GM12878 (cell line): Measurements from ENCODE around the gene SEC63. TPM values are rescaled to one million over a fixed set of nuclear protein-coding genes. Genes with fewer than 3 reads are reported as not detected.

ENCODE experiments used
- ATAC-seq: fragments of 200-7000 bp; cut with Tn5 transposase; 3 replicates; pipeline ENCODE4 v1.9.1; 2020; ENCODE audit warnings: mild to moderate bottlenecking, moderate library complexity
- BruUV-seq: library from RNA; stranded (reverse); fragments of 400-500 nt; replicated peaks from 2 replicates; lab custom pipeline; 2021; lab: Mats Ljungman, UMichigan
- CTCF ChIA-PET: fragments of 300-600 bp; sonication (Branson Sonifier 250); formaldehyde crosslinking; extraction: SDS; loops from one replicate; lab custom pipeline; 2021; ENCODE audit warnings: inconsistent platforms; lab: Yijun Ruan, JAX
- POLR2A ChIA-PET: fragments of 350-600 bp; formaldehyde crosslinking; extraction: SDS; loops from one replicate; lab custom pipeline; 2021; ENCODE audit warnings: inconsistent platforms; lab: Charles Lee
- RAD21 ChIA-PET: fragments of 300-600 bp; sonication (Branson Sonifier 250); formaldehyde crosslinking; loops from one replicate; lab custom pipeline; 2023; ENCODE audit warnings: antibody characterized with exemption; ENCODE audit not compliant: unreplicated experiment; lab: Charles Lee
- SMC1A ChIA-PET: fragments of 300-600 bp; sonication (Branson Sonifier 250); formaldehyde crosslinking; loops from one replicate; lab custom pipeline; 2023; ENCODE audit not compliant: unreplicated experiment, uncharacterized antibody; lab: Charles Lee
- DNase-seq: peaks from one replicate; pipeline ENCODE4 v3.0.0-alpha.2; 2011; ENCODE audit warnings: low read depth, low spot score
- FAIRE-seq: peaks from 3 replicates; lab custom pipeline; 2011; peaks lifted over from hg19 to GRCh38; lab: Jason Lieb, UNC
- H2AFZ ChIP-seq: 2 replicates; pipeline ENCODE4 v1.6.0; 2011; ENCODE audit warnings: low read depth, low read length, control low read depth; ENCODE audit not compliant: control insufficient read depth
- H3K27ac ChIP-seq: 2 replicates; pipeline ENCODE4 v1.5.1; 2011; ENCODE audit warnings: control low read depth; ENCODE audit not compliant: control insufficient read depth, insufficient read depth
- H3K27me3 ChIP-seq, 2 experiments: replicated peaks in 1 of 2; 2 replicates each; pipeline versions ENCODE4 v1.6.0 to v1.6.1; 2011; ENCODE audit warnings: low read length in 1 of 2; ENCODE audit not compliant: control insufficient read depth in 2 of 2, insufficient read depth in 2 of 2
- H3K36me3 ChIP-seq, 2 experiments: 2 replicates each; pipeline ENCODE4 v1.5.1; 2011; ENCODE audit warnings: low read length in 1 of 2; ENCODE audit not compliant: control insufficient read depth in 2 of 2, insufficient read depth in 2 of 2
- H3K4me1 ChIP-seq: 2 replicates; pipeline ENCODE4 v1.6.1; 2011; ENCODE audit warnings: mild to moderate bottlenecking, low read length, moderate library complexity, mixed read lengths; ENCODE audit not compliant: control insufficient read depth, insufficient read depth
- H3K4me2 ChIP-seq: 2 replicates; pipeline ENCODE4 v1.6.0; 2011; ENCODE audit warnings: control low read depth; ENCODE audit not compliant: control insufficient read depth, insufficient read depth
- H3K4me3 ChIP-seq: fragments of 200-600 bp; sonication (generic); 2 replicates; pipeline ENCODE4 v1.5.1; 2016
- H3K79me2 ChIP-seq: 2 replicates; pipeline ENCODE4 v1.6.0; 2011; ENCODE audit warnings: low read length; ENCODE audit not compliant: control insufficient read depth, insufficient read depth
- H3K9ac ChIP-seq: 2 replicates; pipeline ENCODE4 v1.8.0; 2011; ENCODE audit warnings: low read length, control low read depth, mixed read lengths; ENCODE audit not compliant: control insufficient read depth, insufficient read depth
- H3K9me3 ChIP-seq: replicated peaks from 3 replicates; pipeline ENCODE4 v1.5.1; 2011; ENCODE audit warnings: mild to moderate bottlenecking, low read length; ENCODE audit not compliant: control insufficient read depth, insufficient read depth
- H4K20me1 ChIP-seq: 2 replicates; pipeline ENCODE4 v1.6.0; 2011; ENCODE audit not compliant: control insufficient read depth, insufficient read depth
- CBX3 ChIP-seq: fragments of 200-600 bp; sonication (generic); IDR thresholded peaks from 2 replicates; pipeline ENCODE4 v1.6.1; 2016; ENCODE audit warnings: low read depth, borderline replicate concordance
- DPF2 ChIP-seq: fragments of 450-650 bp; IDR thresholded peaks from 2 replicates; pipeline ENCODE4 v1.6.1; 2017; ENCODE audit warnings: mild to moderate bottlenecking
- EZH2 ChIP-seq: IDR thresholded peaks from 2 replicates; pipeline ENCODE4 v1.6.1; 2012; ENCODE audit warnings: low read depth, mild to moderate bottlenecking, control low read depth, inconsistent platforms, low read length, borderline replicate concordance; ENCODE audit not compliant: control insufficient read depth
- HCFC1 ChIP-seq: fragments of 150-350 bp; IDR thresholded peaks from 2 replicates; pipeline ENCODE4 v1.6.1; 2014; ENCODE audit warnings: low read length
- HDAC2 ChIP-seq: fragments of 200-600 bp; sonication (generic); IDR thresholded peaks from 2 replicates; pipeline ENCODE4 v1.6.1; 2017
- NFXL1 ChIP-seq: fragments of 450-650 bp; IDR thresholded peaks from 2 replicates; pipeline ENCODE4 v1.6.1; 2017; ENCODE audit warnings: antibody characterized with exemption, mild to moderate bottlenecking, borderline replicate concordance
- RAD51 ChIP-seq: fragments of 450-650 bp; IDR thresholded peaks from 2 replicates; pipeline ENCODE4 v1.6.1; 2016; ENCODE audit warnings: moderate library complexity, mild to moderate bottlenecking, inconsistent platforms
- SIX5 ChIP-seq: IDR thresholded peaks from 2 replicates; pipeline ENCODE4 v1.6.1; 2011; ENCODE audit warnings: mild to moderate bottlenecking, low read depth, low read length, moderate library complexity; ENCODE audit not compliant: severe bottlenecking
- ZNF274 ChIP-seq: IDR thresholded peaks from one replicate; pipeline ENCODE4 v1.8.0; 2011; ENCODE audit not compliant: insufficient read length, insufficient read depth
- WGBS: methylation state at CpG from one replicate; pipeline ENCODE4 v1.1.6; 2016; ENCODE audit warnings: low lambda C conversion rate; ENCODE audit not compliant: insufficient replicate concordance, insufficient coverage; ENCODE audit errors: missing lambda C conversion rate; 5-methylcytosine and 5-hydroxymethylcytosine counted together
- in situ Hi-C: fragments of 300-500 bp; cut with MboI; formaldehyde crosslinking; loops from 9 replicates; pipeline ENCODE4 v1.14.3; 2018; ENCODE audit warnings: mixed read lengths
- intact Hi-C: fragments of 100-400 bp; cut with micrococcal nuclease; formaldehyde crosslinking; loops from one replicate; pipeline ENCODE4 v1.14.2; 2022; ENCODE audit not compliant: unreplicated experiment
- polyA plus RNA-seq, 11 experiments: library from polyadenylated mRNA; depleted of rRNA in 4 of 11; unstranded in 6 of 11; stranded (reverse) in 5 of 11; fragments of >200 nt; fragmentation: Nextera tagmentation in 4 of 11; fragmentation: Illumina TruSeq in 1 of 11; extraction: Ambion mirVana in 4 of 11; extraction: Trizol in 1 of 11; gene quantifications; 1 replicate in 1 of 11; 2 replicates in 10 of 11; pipeline versions ENCODE4 v1.2.1 to v1.2.3, GENCODE V29; 2011 to 2016; ENCODE audit warnings: inconsistent platforms in 2 of 11, missing spikeins in 2 of 11, low read depth in 1 of 11
- total RNA-seq, 4 experiments: library from RNA; depleted of rRNA in 3 of 4; stranded (reverse); fragments of >200 nt in 3 of 4; fragmentation: Illumina TruSeq in 1 of 4; extraction: Trizol in 1 of 4; gene quantifications; 2 replicates each; pipeline versions ENCODE4 v1.2.1 to v1.2.3, GENCODE V29; 2013 to 2021
- TF ChIP-seq, protein P1 (sequence below): fragments of 450-650 bp; IDR thresholded peaks from 2 replicates; pipeline ENCODE4 v1.6.1; 2018; ENCODE audit warnings: mild to moderate bottlenecking, low read depth, moderate library complexity; ENCODE audit not compliant: partially characterized antibody
- TF ChIP-seq, protein P2 (sequence below): IDR thresholded peaks from 2 replicates; pipeline ENCODE4 v1.6.1; 2011; ENCODE audit warnings: borderline replicate concordance, low read depth, mild to moderate bottlenecking, moderate library complexity, mixed read lengths, low read length; ENCODE audit not compliant: insufficient read depth; ENCODE audit errors: extremely low read length

SEC63 gene
- total and polyA plus RNA-seq, 10 of the 15 experiments (the other 5 are each of a cell fraction or from before 2014, with no cell fraction given) = 10.1 to 87.0 (median 34.3) TPM

GRCh38 chr6:107985701-107986100 lies 27.7 kb upstream of the SEC63 start:
- 69% methylated on average over 14 of the region's 14 CpGs for WGBS
- H3K4me2 ChIP-seq = no peak overlapping the region
- DNase-seq (no peak), ATAC-seq (no peak), FAIRE-seq (no peak)
- intact Hi-C loops = no loop called here
- H3K9ac ChIP-seq = no peak overlapping the region
- H3K4me1 ChIP-seq = no peaks in the 10 kb centered on the region
- no peak overlapping the region for H2AFZ ChIP-seq
- in situ Hi-C loops = no loop called here
- no peaks in the 10 kb centered on the region for H3K36me3 ChIP-seq
- ChIA-PET CTCF (interaction anchor here (0.6 to 1.8 kb wide), 2 partner anchors 64 to 266 kb away, joined by 3 to 7 read pairs; no protein-coding TSS in a partner anchor), POLR2A (no interaction called here), SMC1A (interaction anchor here (0.5 kb wide), 1 partner anchor 1795 kb away, joined by 3 read pairs; no protein-coding TSS in a partner anchor), RAD21 (no interaction called here)
- no peak for TF ChIP-seq DPF2
- TF ChIP-seq NFXL1 = no peak
- TF ChIP-seq, protein P1, sequence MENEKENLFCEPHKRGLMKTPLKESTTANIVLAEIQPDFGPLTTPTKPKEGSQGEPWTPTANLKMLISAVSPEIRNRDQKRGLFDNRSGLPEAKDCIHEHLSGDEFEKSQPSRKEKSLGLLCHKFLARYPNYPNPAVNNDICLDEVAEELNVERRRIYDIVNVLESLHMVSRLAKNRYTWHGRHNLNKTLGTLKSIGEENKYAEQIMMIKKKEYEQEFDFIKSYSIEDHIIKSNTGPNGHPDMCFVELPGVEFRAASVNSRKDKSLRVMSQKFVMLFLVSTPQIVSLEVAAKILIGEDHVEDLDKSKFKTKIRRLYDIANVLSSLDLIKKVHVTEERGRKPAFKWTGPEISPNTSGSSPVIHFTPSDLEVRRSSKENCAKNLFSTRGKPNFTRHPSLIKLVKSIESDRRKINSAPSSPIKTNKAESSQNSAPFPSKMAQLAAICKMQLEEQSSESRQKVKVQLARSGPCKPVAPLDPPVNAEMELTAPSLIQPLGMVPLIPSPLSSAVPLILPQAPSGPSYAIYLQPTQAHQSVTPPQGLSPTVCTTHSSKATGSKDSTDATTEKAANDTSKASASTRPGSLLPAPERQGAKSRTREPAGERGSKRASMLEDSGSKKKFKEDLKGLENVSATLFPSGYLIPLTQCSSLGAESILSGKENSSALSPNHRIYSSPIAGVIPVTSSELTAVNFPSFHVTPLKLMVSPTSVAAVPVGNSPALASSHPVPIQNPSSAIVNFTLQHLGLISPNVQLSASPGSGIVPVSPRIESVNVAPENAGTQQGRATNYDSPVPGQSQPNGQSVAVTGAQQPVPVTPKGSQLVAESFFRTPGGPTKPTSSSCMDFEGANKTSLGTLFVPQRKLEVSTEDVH = no peak
- TF ChIP-seq CBX3 = no peak
- no peak for TF ChIP-seq HDAC2
- TF ChIP-seq EZH2 = no peak
- TF ChIP-seq, protein P2, sequence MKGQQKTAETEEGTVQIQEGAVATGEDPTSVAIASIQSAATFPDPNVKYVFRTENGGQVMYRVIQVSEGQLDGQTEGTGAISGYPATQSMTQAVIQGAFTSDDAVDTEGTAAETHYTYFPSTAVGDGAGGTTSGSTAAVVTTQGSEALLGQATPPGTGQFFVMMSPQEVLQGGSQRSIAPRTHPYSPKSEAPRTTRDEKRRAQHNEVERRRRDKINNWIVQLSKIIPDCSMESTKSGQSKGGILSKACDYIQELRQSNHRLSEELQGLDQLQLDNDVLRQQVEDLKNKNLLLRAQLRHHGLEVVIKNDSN = no peak
- no peak for TF ChIP-seq RAD51
- no peak for TF ChIP-seq HCFC1
- no peak for TF ChIP-seq ZNF274
- no peak for TF ChIP-seq SIX5
- no peaks in the 10 kb centered on the region; a peak in 2 of 4 replicates for H3K27me3 ChIP-seq
- H3K9me3 ChIP-seq = no peaks in the 10 kb centered on the region
- H3K79me2 ChIP-seq = no peaks in the 10 kb centered on the region
- BruUV-seq = no TSS peak
- no peak overlapping the region for H3K4me3 ChIP-seq
- no peaks in the 10 kb centered on the region for H4K20me1 ChIP-seq
- no peak overlapping the region for H3K27ac ChIP-seq
